ENCODE results near the gene DNAJC7. TPM values are rescaled to one million over a fixed set of nuclear protein-coding genes. Genes with fewer than 3 reads are reported as not detected.

The DNAJC7 gene
- total and polyA plus RNA-seq, 9 of the 15 experiments (the other 6 are each of a cell fraction or from before 2014, with no cell fraction given) = 85.8 to 262 (median 157) TPM

GRCh38 chr17:41939044-41939692 lies 78.1 kb downstream of the DNAJC7 start:
- H3K79me2 ChIP-seq (ENCODE audit: control insufficient read depth, insufficient read depth, low read length) = no peaks in the 10 kb centered on the region
- in situ Hi-C loops (cut with MboI) = no loop called here
- no peak overlapping the region for H3K4me3 ChIP-seq
- H2AFZ ChIP-seq (ENCODE audit: low read depth, low read length) = peak overlapping the region; percentile 82
- no peak for TF ChIP-seq ZNF175 (CRISPR knock-in tag; IDR thresholded peaks at IDR 0.05; ENCODE audit: low read depth)
- TF ChIP-seq DPF2 (IDR thresholded peaks at IDR 0.05) = no peak
- no peak for TF ChIP-seq HSF4 (CRISPR knock-in tag; IDR thresholded peaks at IDR 0.05; ENCODE audit: borderline replicate concordance)
- 0 out of 2 replicates have a peak, but pooled peaks have one; percentile 1 for TF ChIP-seq GABPB1 (CRISPR knock-in tag; IDR thresholded peaks at IDR 0.05)
- FAIRE-seq (no peak), ATAC-seq (no peak; the same call in 2 of the 3 replicates), DNase-seq (ENCODE audit: extremely low read depth in 1 of 4, low spot score in 3 of 4) (no peak)
- no peak overlapping the region; the same call in 2 of the 3 replicates for H3K27ac ChIP-seq (ENCODE audit: extremely low read depth, low read depth, low read length)
- ChIA-PET CTCF (ENCODE audit: low intra/inter-chr PET ratio) (no interaction called here), POLR2A (interaction anchor here (0.6 to 2.3 kb wide), 5 partner anchors 9 to 250 kb away, joined by 3 to 18 read pairs (median 4); partner anchors contain the start of gene ODAD4)
- peak overlapping the region; percentile 53 to 84; a peak in 3 of 4 replicates for H3K9ac ChIP-seq (ENCODE audit: insufficient read depth in 1 of 2, low read depth in 2 of 2, low read length in 2 of 2)
- no peaks in the 10 kb centered on the region for H3K9me1 ChIP-seq (ENCODE audit: control insufficient read depth, insufficient read depth, low read length)
- H3K4me2 ChIP-seq (ENCODE audit: insufficient read depth, low read length) = peak overlapping the region; percentile 67; the same call in 1 of the 2 replicates
- intact Hi-C loops (cut with micrococcal nuclease) = no loop called here
- 84% methylated on average over 4 of the region's 4 CpGs for WGBS (ENCODE audit: insufficient coverage, low coverage, missing lambda C conversion rate)
- no peaks in the 10 kb centered on the region for H3K36me3 ChIP-seq (ENCODE audit: control insufficient read depth, insufficient read depth, low read length)
- no peaks in the 10 kb centered on the region for H3K9me3 ChIP-seq (replicated peaks; ENCODE audit: control insufficient read depth, insufficient read depth, low read depth, low read length)
- BruUV-seq (replicated peaks) = no TSS peak
- H3K4me1 ChIP-seq (replicated peaks in 1 of 2; ENCODE audit: control insufficient read depth in 2 of 2, insufficient read depth in 2 of 2, low read length in 2 of 2) = peaks cover 27 to 29% of the 10 kb centered on the region in 2 experiments
- no peaks in the 10 kb centered on the region for H4K20me1 ChIP-seq (replicated peaks; ENCODE audit: control insufficient read depth, insufficient read depth, low read length)
- no peaks in the 10 kb centered on the region for H3K27me3 ChIP-seq (ENCODE audit: control insufficient read depth in 2 of 2, insufficient read depth in 2 of 2, low read length in 2 of 2)
